ENCODE results near the gene SLIT3. TPM values are rescaled to one million over a fixed set of nuclear protein-coding genes. Genes with fewer than 3 reads are reported as not detected.

The SLIT3 gene
- total RNA-seq, 1 experiment from 2014 or later = 0.92 TPM

- Histone ChIP-seq H3K79me1 (ENCODE audit: insufficient read depth, low read depth, low read length, poor library complexity, severe bottlenecking) (no peaks in the 10 kb centered on the region), H2BK12ac (ENCODE audit: insufficient read length, low read depth, low read length) (no peak overlapping the region), H3K18ac (ENCODE audit: insufficient read length, low read depth, low read length) (no peak overlapping the region), H3K56ac (ENCODE audit: insufficient read length, low read depth, low read length) (no peak overlapping the region), H3K23me2 (ENCODE audit: insufficient read length, low read depth, low read length, poor library complexity, severe bottlenecking) (no peaks in the 10 kb centered on the region), H3K4me2 (ENCODE audit: insufficient read depth, insufficient read length, low read length) (no peak overlapping the region), H4K5ac (ENCODE audit: insufficient read length, low read depth, low read length) (no peak overlapping the region), H3K23ac (ENCODE audit: insufficient read length, low read depth, low read length) (no peak overlapping the region), H2BK5ac (ENCODE audit: insufficient read length, low read length) (no peak overlapping the region), H3K27ac (ENCODE audit: insufficient read length, low read depth, low read length) (no peak overlapping the region), H4K91ac (ENCODE audit: insufficient read length, low read depth, low read length) (no peak overlapping the region), H3K79me2 (ENCODE audit: insufficient read depth, low read length) (no peaks in the 10 kb centered on the region), H3K14ac (ENCODE audit: insufficient read depth, low read length) (no peak overlapping the region), H2BK15ac (ENCODE audit: low read depth, low read length) (no peak overlapping the region), H3K9me3 (ENCODE audit: control insufficient read depth, low read depth, low read length) (no peaks in the 10 kb centered on the region), H3K27me3 (ENCODE audit: insufficient read depth, low read length) (no peaks in the 10 kb centered on the region), H3K4me1 (ENCODE audit: insufficient read depth, low read length) (no peaks in the 10 kb centered on the region), H2BK20ac (ENCODE audit: low read depth, low read length, poor library complexity, severe bottlenecking) (no peak overlapping the region), H2BK120ac (ENCODE audit: low read depth, low read length, poor library complexity, severe bottlenecking) (no peak overlapping the region), H2AFZ (ENCODE audit: low read length) (no peak overlapping the region), H3K9ac (ENCODE audit: extremely low read depth, insufficient read length, low read length) (no peak overlapping the region), H3T11ph (ENCODE audit: low read length) (no peak overlapping the region), H4K20me1 (ENCODE audit: control insufficient read depth, insufficient read depth, insufficient read length) (no peaks in the 10 kb centered on the region), H4K8ac (replicated peaks; ENCODE audit: insufficient read length, low read depth, low read length) (no peak overlapping the region), H3K4ac (ENCODE audit: low read depth, low read length) (no peak overlapping the region), H2AK5ac (ENCODE audit: insufficient read length, low read length) (no peak overlapping the region)
- H3K27me3 Mint-ChIP-seq (ENCODE audit: low read depth) = peaks cover 5% of the 10 kb centered on the region
- DNase-seq = no peak
- no peak for TF ChIP-seq CTCF (conservative IDR thresholded peaks at IDR 0.05)
- no peak overlapping the region for H3K4me3 Mint-ChIP-seq
- peaks cover 10 to 11% of the 10 kb centered on the region in 2 experiments for H3K4me1 Mint-ChIP-seq
- H3K27ac Mint-ChIP-seq = no peak overlapping the region
- H3K36me3 Mint-ChIP-seq (ENCODE audit: insufficient read depth in 1 of 3, low read depth in 3 of 3) = no peaks in the 10 kb centered on the region
- H3K9me3 Mint-ChIP-seq = no peaks in the 10 kb centered on the region
- WGBS (ENCODE audit: extremely low coverage, insufficient read length, low lambda C conversion rate) = 100% methylated on average over 1 of the region's 5 CpGs
These were observed 122.7 kb downstream of the SLIT3 start for GRCh38 chr5:169178274-169178673.
